NCI-H1436 treated with DMSO at 0.1 percent for 48 hours (cell line): ENCODE results near the gene RHOV.
A peak's percentile ranks its signal among the peaks of the same experiment; 100 is the strongest.

Source experiments
- DNase-seq: peaks from one replicate; lab custom pipeline; 2025; lab: John Stamatoyannopoulos, UW

Gene RHOV

GRCh38 chr15:40873694-40874561 lies at the start of gene RHOV:
RHOV (minus strand) TSS chr15:40874234; CDS start chr15:40874139, 95 bp downstream.
- DNase-seq, result peak; percentile 17

- no peak for DNase-seq
These were observed 49.5 kb upstream of the RHOV start for GRCh38 chr15:40923551-40923950.

GRCh38 chr15:40922608-40923005 lies 48.6 kb upstream of the RHOV start:
- DNase-seq, result no peak

- no peak for DNase-seq
These were observed 48.0 kb upstream of the RHOV start for GRCh38 chr15:40921949-40922607.

- DNase-seq, result no peak
These were observed 44.9 kb upstream of the RHOV start for GRCh38 chr15:40918799-40919392.

GRCh38 chr15:40918146-40918798 lies 44.2 kb upstream of the RHOV start:
- no peak for DNase-seq

GRCh38 chr15:40917585-40917984 lies 43.6 kb upstream of the RHOV start:
- DNase-seq, result no peak

- DNase-seq, result no peak
These were observed 41.6 kb upstream of the RHOV start for GRCh38 chr15:40915679-40916078.

GRCh38 chr15:40915116-40915661 lies 41.2 kb upstream of the RHOV start:
- no peak for DNase-seq

- DNase-seq, result no peak
These were observed 40.5 kb upstream of the RHOV start for GRCh38 chr15:40914486-40914885.

GRCh38 chr15:40914013-40914412 lies 40.0 kb upstream of the RHOV start:
- no peak for DNase-seq

GRCh38 chr15:40912478-40912877 lies 38.4 kb upstream of the RHOV start:
- no peak for DNase-seq

- no peak for DNase-seq
These were observed 37.7 kb upstream of the RHOV start for GRCh38 chr15:40911693-40912092.

- no peak for DNase-seq
These were observed 37.1 kb upstream of the RHOV start for GRCh38 chr15:40911141-40911540.

GRCh38 chr15:40909662-40910630 lies 35.9 kb upstream of the RHOV start:
- no peak for DNase-seq

- no peak for DNase-seq
These were observed 34.1 kb upstream of the RHOV start for GRCh38 chr15:40908095-40908494.

GRCh38 chr15:40906991-40907802 lies 33.2 kb upstream of the RHOV start:
- no peak for DNase-seq

GRCh38 chr15:40906091-40906990 lies 32.3 kb upstream of the RHOV start:
- peak; percentile 54 for DNase-seq
